Breast epithelium (tissue), 3 donors: ENCODE results near the gene MGAT4A.
"Not testable (repeated sequence)": the region's sequence is repeated elsewhere in the genome, so short reads cannot be mapped to it uniquely, and the experiment has no call there.

Source experiments
- POLR2A ChIP-seq: fragments of 450-650 bp; IDR thresholded peaks from one replicate; pipeline ENCODE4 v1.6.1; 2016; ENCODE audit warnings: antibody characterized with exemption, mild to moderate bottlenecking, moderate library complexity
- POLR2AphosphoS5 ChIP-seq, 3 donors: sonication (generic); formaldehyde crosslinking; IDR thresholded peaks; one replicate each; pipeline ENCODE4 v1.6.1; 2017; ENCODE audit warnings: antibody characterized with exemption in 3 of 3
- TF ChIP-seq, protein P1 (sequence below), 3 donors: fragments of 450-650 bp; IDR thresholded peaks; one replicate each; pipeline ENCODE4 v1.5.1; 2016 to 2017; ENCODE audit warnings: antibody characterized with exemption in 3 of 3, mild to moderate bottlenecking in 3 of 3, moderate library complexity in 3 of 3

GRCh38 chr2:98594665-98595064 is 136.3 kb downstream of the MGAT4A start:
- not testable (repeated sequence) for TF ChIP-seq POLR2AphosphoS5 (IDR thresholded peaks at IDR 0.05); POLR2A
- TF ChIP-seq, protein P1, sequence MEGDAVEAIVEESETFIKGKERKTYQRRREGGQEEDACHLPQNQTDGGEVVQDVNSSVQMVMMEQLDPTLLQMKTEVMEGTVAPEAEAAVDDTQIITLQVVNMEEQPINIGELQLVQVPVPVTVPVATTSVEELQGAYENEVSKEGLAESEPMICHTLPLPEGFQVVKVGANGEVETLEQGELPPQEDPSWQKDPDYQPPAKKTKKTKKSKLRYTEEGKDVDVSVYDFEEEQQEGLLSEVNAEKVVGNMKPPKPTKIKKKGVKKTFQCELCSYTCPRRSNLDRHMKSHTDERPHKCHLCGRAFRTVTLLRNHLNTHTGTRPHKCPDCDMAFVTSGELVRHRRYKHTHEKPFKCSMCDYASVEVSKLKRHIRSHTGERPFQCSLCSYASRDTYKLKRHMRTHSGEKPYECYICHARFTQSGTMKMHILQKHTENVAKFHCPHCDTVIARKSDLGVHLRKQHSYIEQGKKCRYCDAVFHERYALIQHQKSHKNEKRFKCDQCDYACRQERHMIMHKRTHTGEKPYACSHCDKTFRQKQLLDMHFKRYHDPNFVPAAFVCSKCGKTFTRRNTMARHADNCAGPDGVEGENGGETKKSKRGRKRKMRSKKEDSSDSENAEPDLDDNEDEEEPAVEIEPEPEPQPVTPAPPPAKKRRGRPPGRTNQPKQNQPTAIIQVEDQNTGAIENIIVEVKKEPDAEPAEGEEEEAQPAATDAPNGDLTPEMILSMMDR (IDR thresholded peaks at IDR 0.05) = not testable (repeated sequence)
